Colonic mucosa (tissue), 4 donors: ENCODE data around the gene WNT4. TPM values are rescaled to one million over a fixed set of nuclear protein-coding genes. Genes with fewer than 3 reads are reported as not detected.

Source experiments
- DNase-seq: peaks from one replicate; pipeline ENCODE4 v3.0.0-alpha.2; 2020
- H3K27ac ChIP-seq: fragments of 200-600 bp; one replicate; pipeline ENCODE4 v1.8.0; 2021
- H3K27me3 ChIP-seq: fragments of 200-600 bp; one replicate; pipeline ENCODE4 v1.8.0; 2021
- H3K36me3 ChIP-seq: fragments of 200-600 bp; one replicate; pipeline ENCODE4 v1.8.0; 2021
- H3K4me1 ChIP-seq: fragments of 200-600 bp; one replicate; pipeline ENCODE4 v1.8.0; 2021; ENCODE audit warnings: mild to moderate bottlenecking
- H3K4me3 ChIP-seq: fragments of 200-600 bp; one replicate; pipeline ENCODE4 v1.8.0; 2021
- H3K9ac ChIP-seq, 2 donors: one replicate each; pipeline ENCODE4 v1.7.0; 2013; ENCODE audit warnings: control low read depth in 2 of 2, low read depth in 2 of 2, low read length in 2 of 2
- H3K9me3 ChIP-seq: fragments of 200-600 bp; one replicate; pipeline ENCODE4 v1.8.0; 2021
- intact Hi-C: fragments of 100-400 bp; cut with DNase I; formaldehyde crosslinking; loops from one replicate; pipeline ENCODE4 v1.14.1; 2022
- total RNA-seq, 2 donors: library from RNA; stranded (reverse); fragmentation: NEBNext Ultra II Directional in 1 of 2; extraction: Animal tissue kit (Norgen Biotek cat#: 25700) in 1 of 2; gene quantifications; one replicate each; pipeline ENCODE4 v1.2.1, GENCODE V29; 2021
- TF ChIP-seq, protein P1 (sequence below): fragments of 200-600 bp; IDR thresholded peaks from one replicate; pipeline ENCODE4 v1.8.0; 2022; ENCODE audit warnings: antibody characterized with exemption, mild to moderate bottlenecking
- donor health status: healthy.
- donor health status: DM: no; HTN: no; CAD: no.
- donor health status: DM: no; HTN: no; CAD: no.

WNT4 gene
- total RNA-seq, 2 donors from 2014 or later = 2.5 to 2.7 TPM

DNA sequence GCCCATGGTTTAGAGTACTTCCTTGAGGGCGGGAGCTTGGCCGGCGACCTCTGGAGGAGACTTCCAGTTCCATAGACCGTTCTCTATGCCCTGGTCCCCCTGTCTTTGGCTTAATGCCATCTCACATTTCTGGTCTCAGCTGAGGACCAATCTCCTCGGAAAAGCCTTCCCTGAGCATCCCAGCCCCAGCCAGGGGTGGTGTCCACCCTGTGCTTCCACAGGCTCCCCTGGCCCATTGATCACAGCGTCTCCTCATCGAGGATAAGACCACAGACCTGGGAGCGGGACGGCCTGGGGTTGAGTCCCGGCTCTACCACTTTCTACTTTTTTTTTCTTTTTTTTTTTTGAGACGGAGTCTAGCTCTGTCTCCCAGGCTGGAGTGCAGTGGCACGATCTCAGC is 14.5 kb downstream of the WNT4 start:
- Histone ChIP-seq H3K36me3 (no peaks in the 10 kb centered on the region), H3K9ac (no peak overlapping the region), H3K27ac (no peak overlapping the region), H3K27me3 (no peaks in the 10 kb centered on the region), H3K9me3 (no peaks in the 10 kb centered on the region), H3K4me1 (no peaks in the 10 kb centered on the region), H3K4me3 (no peak overlapping the region)
- no peak for DNase-seq
- TF ChIP-seq, protein P1, sequence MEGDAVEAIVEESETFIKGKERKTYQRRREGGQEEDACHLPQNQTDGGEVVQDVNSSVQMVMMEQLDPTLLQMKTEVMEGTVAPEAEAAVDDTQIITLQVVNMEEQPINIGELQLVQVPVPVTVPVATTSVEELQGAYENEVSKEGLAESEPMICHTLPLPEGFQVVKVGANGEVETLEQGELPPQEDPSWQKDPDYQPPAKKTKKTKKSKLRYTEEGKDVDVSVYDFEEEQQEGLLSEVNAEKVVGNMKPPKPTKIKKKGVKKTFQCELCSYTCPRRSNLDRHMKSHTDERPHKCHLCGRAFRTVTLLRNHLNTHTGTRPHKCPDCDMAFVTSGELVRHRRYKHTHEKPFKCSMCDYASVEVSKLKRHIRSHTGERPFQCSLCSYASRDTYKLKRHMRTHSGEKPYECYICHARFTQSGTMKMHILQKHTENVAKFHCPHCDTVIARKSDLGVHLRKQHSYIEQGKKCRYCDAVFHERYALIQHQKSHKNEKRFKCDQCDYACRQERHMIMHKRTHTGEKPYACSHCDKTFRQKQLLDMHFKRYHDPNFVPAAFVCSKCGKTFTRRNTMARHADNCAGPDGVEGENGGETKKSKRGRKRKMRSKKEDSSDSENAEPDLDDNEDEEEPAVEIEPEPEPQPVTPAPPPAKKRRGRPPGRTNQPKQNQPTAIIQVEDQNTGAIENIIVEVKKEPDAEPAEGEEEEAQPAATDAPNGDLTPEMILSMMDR = no peak
- intact Hi-C loops = no loop called here

DNA sequence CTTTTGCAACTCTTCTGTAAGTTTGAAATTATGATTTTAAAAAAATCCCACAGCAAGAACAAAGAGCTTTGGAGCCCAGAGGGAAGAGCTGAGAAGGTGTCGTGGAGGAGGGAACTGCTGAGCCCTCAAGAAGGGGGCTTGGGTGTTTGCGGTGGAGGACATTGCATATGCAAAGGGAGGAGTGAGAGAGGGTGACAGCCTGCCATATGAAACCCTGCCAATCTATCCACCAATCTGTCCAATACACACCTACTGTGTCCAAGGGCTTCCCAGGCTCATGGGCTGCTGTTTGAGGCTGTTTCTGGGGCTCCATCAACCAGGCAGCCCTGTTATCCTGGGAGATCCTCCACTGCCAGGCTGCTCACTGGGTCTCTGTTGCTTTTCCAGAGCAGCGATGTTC is 15.2 kb downstream of the WNT4 start:
- no peak overlapping the region for H3K27ac ChIP-seq
- no peak for DNase-seq
- TF ChIP-seq, protein P1 = no peak
- no peaks in the 10 kb centered on the region for H3K9me3 ChIP-seq
- H3K36me3 ChIP-seq = no peaks in the 10 kb centered on the region
- intact Hi-C loops = no loop called here
- no peaks in the 10 kb centered on the region for H3K4me1 ChIP-seq
- no peak overlapping the region for H3K4me3 ChIP-seq
- no peak overlapping the region for H3K9ac ChIP-seq
- H3K27me3 ChIP-seq = no peaks in the 10 kb centered on the region

DNA sequence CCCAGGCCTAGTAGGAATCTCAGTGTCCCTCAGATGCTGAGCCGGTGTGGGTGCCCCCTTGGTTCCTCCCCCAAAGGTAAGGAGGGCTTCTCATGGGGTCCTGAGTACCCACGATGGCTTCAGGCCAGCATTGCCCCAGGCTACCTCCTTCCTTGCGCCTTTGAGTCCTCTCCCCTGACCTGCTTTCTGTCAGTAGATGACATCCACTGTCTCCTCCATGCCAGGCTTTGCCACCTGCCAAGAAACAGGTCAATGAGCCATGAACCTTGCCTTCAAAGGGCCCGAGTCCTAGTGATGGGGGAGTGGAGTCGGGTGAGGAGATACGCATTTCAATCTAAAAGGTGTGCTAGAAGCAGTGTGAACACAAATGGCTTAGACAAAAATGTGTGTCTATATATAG is 15.6 kb downstream of the WNT4 start:
- no peak for DNase-seq
- H3K36me3 ChIP-seq = no peaks in the 10 kb centered on the region
- intact Hi-C loops = no loop called here
- no peak overlapping the region for H3K9ac ChIP-seq
- H3K9me3 ChIP-seq = no peaks in the 10 kb centered on the region
- no peak overlapping the region for H3K4me3 ChIP-seq
- no peaks in the 10 kb centered on the region for H3K4me1 ChIP-seq
- TF ChIP-seq, protein P1 = no peak
- no peaks in the 10 kb centered on the region for H3K27me3 ChIP-seq
- no peak overlapping the region for H3K27ac ChIP-seq

DNA sequence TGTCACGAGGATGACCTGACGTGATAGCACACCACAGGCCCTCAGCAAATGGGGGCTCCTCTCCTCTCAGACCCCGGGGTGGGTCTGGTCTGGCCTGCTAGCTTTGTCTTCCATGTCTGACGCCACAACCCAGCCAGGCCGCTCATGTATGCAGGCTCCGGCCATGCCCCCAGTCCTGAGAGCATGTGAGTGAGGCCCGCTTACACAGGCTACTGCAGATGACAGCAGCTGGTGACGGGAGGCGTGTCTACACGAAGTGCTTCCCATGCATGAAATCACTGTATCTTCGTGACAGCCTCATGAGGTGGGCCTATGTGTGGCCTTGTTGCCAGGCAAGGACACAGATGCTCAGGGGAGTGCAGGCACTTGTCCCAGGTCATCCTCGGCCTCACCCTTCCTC is 16.4 kb downstream of the WNT4 start:
- Histone ChIP-seq H3K9ac (no peak overlapping the region), H3K27ac (no peak overlapping the region), H3K9me3 (no peaks in the 10 kb centered on the region), H3K36me3 (no peaks in the 10 kb centered on the region), H3K4me1 (no peaks in the 10 kb centered on the region), H3K4me3 (no peak overlapping the region), H3K27me3 (no peaks in the 10 kb centered on the region)
- no peak for DNase-seq
- intact Hi-C loops = no loop called here
- TF ChIP-seq, protein P1 = no peak

DNA sequence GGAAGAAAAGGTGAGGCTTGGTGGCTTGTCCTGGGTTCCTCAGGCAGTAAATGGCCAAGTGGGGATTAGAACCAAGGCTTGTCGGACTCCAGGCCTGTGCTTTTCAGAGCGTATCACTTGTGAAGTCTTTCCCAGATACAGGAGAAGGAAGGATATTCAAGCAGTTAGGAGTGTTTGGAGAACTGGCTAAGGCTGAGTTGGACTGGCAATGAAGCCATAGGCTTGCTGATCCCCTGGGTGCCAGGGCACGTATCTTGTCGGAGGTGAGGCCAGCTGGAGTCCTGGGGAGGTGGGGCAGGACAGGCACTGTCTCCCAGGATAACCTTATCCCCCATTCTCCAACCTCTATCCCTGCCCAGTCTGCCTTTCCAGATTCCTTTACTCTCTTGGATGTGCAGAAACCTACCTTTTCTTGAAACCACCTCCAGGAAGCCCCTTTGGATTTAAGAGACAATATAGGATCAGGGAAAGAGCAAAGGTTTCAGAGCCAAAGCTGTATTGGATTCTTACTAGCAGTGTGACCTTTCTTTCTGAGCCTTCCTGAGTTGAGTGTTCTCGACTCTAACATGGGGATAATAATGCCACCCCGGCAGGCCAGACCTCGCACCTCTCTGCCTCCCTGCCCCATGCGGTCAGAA is 18.2 kb downstream of the WNT4 start:
- no peaks in the 10 kb centered on the region for H3K27me3 ChIP-seq
- H3K4me3 ChIP-seq = no peak overlapping the region
- H3K9me3 ChIP-seq = no peaks in the 10 kb centered on the region
- TF ChIP-seq, protein P1 = no peak
- no peaks in the 10 kb centered on the region for H3K36me3 ChIP-seq
- no peak overlapping the region for H3K27ac ChIP-seq
- no peaks in the 10 kb centered on the region for H3K4me1 ChIP-seq
- no peak overlapping the region for H3K9ac ChIP-seq
- DNase-seq = no peak
- intact Hi-C loops = no loop called here
